GM12872 (cell line): Measurements from ENCODE around the gene JARID2.

Source experiments
- CTCF ChIP-seq: IDR thresholded peaks from 3 replicates; pipeline ENCODE4 v1.5.1; 2011; ENCODE audit warnings: low read depth, mild to moderate bottlenecking, low read length, moderate library complexity; ENCODE audit not compliant: insufficient read depth

JARID2 gene

DNA sequence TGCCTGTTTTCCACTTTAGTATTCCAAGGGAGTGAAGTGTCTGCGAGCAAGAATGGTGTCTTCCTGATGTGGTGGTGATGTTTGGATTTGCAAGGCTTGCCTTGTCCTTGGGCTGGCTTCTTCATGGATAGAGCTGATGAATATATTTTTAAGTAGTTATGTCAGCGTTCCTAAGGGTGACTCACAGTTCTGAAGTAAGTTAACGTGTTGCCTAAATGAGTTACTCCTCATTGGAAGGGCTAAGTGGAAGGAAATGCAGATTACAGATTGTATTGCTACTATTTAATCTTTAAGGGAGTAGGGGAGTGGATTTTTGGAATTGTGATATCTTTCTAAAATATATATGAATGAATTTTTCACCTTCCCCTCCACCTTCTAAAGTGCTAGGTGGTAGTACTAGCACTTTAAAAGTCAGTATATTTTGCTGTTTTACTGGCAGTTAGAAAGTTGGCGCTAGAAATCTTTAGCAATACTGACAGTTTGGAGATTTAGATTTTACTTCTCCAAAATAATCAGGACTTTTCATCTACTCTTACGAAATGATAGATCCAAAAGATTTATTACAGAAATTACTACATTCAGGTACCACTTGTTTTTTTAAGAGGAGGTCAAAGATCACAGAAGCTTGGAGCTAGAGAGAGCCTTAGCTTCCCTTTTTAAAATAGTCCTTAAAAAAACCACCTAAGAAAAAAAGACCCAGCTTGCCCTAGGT, 197.4 kb downstream of the JARID2 start:
- no peak for TF ChIP-seq CTCF

DNA sequence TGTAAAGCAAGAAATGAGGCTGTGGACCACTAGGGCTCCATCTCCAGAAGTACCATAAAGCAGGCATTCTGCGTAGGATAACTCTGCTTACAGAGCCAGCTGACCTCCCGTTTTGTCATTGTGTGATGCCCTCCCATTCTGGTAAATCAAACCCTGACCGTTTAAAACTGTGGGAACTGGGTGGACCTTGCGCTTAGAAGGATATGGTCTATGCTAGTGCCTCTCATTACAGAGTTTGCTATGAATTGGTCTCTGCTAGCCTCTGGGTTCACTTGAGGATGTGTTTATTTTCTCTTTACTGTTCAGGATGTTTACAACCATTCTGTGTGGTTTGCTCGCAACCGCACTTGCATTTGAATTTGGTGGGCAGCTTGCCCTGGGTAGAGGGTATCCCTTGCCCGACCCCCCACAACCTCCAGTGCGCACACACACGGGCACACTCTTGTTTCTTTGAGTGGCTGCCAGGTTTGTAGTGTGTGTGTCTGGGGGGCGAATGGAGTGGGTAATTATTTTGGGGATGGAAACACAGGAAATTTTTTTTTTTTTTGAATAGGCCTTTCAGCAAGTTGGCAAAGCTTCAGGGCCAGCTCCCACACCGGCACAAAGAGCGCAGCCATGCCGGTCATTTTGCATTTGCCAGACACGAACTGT, 198.3 kb downstream of the JARID2 start:
- TF ChIP-seq CTCF = no peak

GRCh38 chr6:15444881-15445280, 199.0 kb downstream of the JARID2 start:
- TF ChIP-seq CTCF = 0 out of 3 replicates have a peak, but pooled peaks have one; percentile 6

DNA sequence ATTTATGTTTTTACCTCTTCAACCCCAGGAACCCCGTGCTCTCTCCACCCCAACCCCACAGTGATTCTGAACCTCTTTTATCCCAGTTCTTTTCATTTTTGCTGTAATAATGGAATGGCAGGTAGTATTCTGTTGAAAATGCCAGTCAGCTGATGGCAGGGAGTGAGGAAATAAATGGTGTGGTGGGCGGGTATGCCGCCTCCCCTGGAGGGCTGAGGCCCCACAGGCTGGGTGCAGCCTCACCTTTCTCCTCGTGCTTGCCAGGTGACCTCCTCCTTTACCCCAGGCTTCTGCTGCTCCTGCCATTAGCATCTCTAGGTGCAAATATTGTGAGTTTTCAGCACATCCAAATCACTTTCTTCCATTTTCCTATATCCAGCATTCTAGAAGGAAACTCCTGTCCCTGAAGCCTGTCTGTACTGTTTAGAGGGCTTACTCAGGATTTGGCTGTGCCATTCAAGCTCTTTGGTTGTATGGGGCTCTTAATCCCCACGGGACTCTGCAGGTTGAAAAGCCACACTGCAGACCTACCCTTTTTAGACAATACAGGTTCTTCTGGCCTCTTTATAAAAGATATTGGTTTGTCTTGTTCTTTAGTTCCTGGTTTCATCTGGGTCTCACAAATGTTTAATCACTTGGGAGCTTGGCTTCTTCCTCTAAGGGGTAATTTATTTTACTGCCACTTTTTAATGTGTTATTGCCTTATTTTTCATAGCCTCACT, 201.8 kb downstream of the JARID2 start:
- no peak for TF ChIP-seq CTCF

- no peak for TF ChIP-seq CTCF
These were observed 203.1 kb downstream of the JARID2 start for GRCh38 chr6:15449011-15449410.

- TF ChIP-seq CTCF = no peak
These were observed 205.9 kb downstream of the JARID2 start for GRCh38 chr6:15451738-15452137.

GRCh38 chr6:15452182-15452941, 206.5 kb downstream of the JARID2 start:
- no peak for TF ChIP-seq CTCF
